GM18867 (cell line): Measurements from ENCODE around the gene FOXM1.

Experiments
- ATAC-seq: cut with Tn5 transposase; IDR thresholded peaks from one replicate; pipeline ENCODE4 v1.9.1; 2021; ENCODE audit warnings: mild to moderate bottlenecking, moderate library complexity; ENCODE audit not compliant: unreplicated experiment

FOXM1 gene

DNA sequence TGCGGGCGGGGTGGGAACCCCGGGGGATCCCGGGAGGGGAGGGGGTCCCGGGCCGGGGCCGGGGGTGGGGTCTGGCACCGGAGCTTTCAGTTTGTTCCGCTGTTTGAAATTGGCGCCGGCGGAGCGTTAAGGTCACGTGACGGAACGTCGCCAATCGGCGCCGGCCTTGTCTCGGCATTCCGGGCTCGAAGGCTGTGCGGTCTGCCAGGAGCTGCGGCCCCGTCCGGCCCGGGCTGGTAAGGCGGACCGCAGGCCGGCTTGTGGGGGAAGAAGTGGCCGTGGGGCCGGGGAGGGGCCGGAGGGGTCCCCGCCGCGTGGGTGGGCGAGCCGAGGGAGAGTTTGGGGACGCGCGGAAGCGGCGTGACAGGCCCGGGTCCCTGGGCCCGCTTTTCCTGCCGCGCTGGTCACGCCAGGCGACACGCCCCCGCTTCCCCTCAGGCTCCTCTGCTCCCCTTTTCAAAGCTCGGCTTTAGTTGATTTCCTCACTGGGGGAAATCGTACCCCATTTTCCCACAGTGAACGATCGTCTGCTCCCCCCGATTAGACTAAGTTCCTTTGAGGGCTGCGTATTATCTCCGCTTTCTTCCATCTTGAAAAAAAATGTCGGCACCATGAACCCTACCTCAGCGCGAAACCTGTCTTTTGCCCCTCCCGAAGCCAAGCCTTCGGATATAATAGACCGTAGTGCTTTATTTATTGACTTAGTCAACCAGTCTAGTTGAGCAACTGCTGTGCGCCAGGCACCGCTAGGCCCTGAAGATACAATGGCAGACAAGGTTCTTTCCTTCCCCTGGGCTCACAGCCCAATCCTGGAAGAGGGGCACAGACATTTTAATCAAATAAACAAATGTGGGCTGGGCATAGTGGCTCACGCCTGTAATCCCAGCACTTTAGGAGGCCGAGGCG, at the start of gene FOXM1, which contains the start of gene RHNO1:
Gene FOXM1 (minus strand): TSS at position 128 of the 906 bp plus-strand sequence. CDS start 2,696 bp downstream, outside the sequence.
Gene RHNO1 (plus strand): TSS at position 177 of the 906 bp plus-strand sequence. CDS start 8,144 bp downstream, outside the sequence.
- peak; percentile 73 for ATAC-seq

DNA sequence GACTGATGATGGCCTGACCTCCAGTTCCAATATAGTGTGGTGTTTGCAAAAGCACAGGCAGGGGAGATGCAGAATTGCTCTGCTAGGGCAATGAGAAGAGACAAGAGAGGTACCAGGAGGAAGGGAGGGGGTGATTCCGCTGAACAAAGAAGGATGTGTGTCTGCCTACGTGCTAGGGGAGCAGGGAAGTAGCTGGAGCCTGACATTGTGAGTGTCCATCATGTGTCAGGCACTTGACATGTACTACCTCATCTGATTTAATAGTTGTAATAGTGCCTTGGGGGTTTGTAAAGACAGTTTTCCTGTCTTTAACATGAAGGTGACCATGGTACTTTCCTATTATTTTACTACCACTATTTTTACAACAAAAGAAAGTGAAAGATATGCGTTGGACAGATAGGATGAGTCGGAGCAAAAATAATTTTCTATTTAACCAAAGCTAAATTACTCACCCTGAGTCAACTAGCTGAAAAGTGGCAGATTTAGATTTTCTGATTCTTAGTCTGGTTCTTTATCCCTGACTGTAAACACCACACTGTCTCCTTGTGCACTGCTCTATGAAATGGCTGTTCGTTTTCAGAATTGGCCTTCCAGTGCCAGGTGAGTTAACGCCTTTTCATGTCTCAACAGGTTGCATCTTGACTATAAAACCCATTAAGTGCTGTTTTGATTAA, 48.5 kb upstream of the FOXM1 start:
- ATAC-seq = no peak

DNA sequence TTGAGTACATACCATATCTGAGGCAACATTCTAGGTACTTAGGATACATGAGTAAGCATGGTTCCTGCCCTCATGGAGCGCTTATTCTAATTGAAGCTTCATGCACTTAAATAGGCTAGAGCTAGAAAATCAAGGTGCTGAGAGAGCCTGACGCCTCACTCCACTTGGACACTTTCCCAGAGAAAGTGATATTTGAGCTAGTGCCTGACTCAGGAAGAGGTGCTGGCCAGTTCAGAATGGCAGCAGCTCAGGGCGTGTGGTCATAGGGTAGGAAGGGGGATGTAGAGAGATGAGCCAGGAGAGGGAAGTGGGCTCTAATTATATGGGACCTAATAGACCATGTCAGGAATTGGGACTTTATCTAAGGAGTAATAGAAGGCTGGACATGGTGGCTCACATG, 47.0 kb upstream of the FOXM1 start:
- ATAC-seq = no peak

DNA sequence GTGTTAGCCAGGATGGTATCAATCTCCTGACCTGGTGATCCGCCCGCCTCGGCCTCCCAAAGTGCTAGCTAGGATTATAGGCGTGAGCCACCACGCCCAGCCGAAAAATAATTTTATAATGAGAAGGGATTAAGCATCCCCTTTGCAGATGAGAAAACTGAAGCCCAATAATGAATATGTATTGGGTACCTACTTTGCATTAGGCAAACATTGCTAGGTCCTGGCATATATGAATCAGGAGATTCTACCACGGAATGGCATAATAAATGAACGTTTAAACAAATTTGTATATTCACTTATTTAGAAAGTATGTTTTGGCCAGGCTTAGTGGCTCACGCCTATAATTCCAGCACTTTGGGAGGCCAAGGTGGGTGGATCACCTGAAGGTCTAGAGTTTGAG, 46.1 kb upstream of the FOXM1 start:
- ATAC-seq = no peak

DNA sequence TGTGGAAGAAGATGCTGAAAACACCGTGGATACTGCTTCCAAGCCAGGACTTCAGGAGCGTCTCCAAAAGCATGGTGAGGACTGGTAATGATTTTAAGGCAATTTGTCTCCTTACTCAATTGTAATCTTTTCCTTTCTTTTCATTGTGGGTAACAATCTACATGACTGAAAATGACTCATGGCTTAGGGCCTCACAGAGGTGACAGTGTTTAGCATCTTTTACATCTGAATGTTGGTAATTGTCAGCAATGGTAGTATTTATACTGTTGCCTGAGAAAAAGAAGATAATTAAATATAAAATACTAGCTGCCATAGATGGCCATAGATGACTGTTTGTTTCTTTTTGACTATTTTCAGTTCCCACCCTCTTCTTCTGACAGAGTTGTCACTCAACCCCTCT, 45.4 kb upstream of the FOXM1 start:
- no peak for ATAC-seq

GRCh38 chr12:2919249-2919648, 42.3 kb upstream of the FOXM1 start:
- no peak for ATAC-seq

GRCh38 chr12:2912216-2912575, 35.2 kb upstream of the FOXM1 start:
- no peak for ATAC-seq

GRCh38 chr12:2904260-2904659, 27.3 kb upstream of the FOXM1 start:
- no peak for ATAC-seq

- no peak for ATAC-seq
These were observed 25.4 kb upstream of the FOXM1 start for GRCh38 chr12:2902272-2902880.

DNA sequence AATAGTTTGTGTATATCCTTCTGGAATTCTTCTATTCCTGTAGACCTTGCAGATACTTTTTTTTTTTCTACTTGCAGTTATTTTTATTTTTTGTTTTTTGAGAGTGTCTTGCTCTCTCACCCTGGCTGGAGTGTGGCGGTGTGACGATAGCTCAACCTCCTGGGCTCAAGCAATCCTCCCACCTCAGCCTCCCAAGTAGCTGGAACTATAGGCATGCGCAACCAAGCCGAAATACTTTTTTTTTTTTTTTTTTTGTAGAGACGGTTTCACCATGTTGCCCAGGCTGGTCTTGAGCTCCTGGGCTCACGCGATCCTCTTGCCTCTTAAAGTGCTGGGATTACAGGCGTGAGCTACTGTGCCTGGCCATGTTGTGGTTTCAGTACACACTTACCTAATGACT, 23.7 kb upstream of the FOXM1 start:
- no peak for ATAC-seq

DNA sequence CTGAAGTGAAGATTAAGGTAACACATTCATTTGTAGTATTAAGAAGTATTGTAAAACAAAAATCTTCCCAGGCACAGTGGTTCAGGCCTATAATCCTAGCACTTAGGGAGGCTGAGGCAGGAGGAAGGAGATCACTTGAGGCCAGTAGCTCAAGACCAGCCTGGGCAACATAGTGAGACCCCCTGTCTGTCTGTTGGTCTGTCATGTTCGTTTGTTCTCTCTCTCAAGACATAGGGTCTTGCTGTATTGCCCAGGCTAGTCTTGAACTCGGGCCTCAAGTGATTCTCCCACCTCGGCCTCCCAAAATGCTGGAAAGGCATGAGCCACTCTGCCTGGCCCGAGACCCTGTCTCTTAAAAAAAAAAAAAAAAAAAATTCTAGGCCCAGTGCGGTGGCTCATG, 20.4 kb upstream of the FOXM1 start:
- ATAC-seq = no peak

DNA sequence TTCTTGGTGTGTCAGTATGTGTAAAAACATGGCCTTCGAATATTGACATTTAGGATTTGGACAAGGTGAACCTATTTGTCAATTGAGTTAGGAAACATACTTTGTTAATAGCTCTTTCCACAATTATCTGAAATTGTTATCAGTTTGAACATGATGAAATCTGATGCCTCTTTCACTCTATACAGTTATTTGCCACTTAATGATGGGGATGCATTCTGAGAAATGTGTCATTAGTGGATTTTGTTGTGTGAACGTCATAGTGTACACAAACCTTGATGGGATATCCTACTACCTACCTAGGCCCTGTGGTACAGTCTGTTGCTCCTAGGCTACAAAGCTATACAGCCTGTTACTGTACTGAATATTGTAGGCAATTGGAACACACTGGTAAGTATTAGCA, 18.5 kb upstream of the FOXM1 start:
- no peak for ATAC-seq

- no peak for ATAC-seq
These were observed 18.1 kb upstream of the FOXM1 start for GRCh38 chr12:2895051-2895451.

- no peak for ATAC-seq
These were observed 16.0 kb upstream of the FOXM1 start for GRCh38 chr12:2893007-2893406.

DNA sequence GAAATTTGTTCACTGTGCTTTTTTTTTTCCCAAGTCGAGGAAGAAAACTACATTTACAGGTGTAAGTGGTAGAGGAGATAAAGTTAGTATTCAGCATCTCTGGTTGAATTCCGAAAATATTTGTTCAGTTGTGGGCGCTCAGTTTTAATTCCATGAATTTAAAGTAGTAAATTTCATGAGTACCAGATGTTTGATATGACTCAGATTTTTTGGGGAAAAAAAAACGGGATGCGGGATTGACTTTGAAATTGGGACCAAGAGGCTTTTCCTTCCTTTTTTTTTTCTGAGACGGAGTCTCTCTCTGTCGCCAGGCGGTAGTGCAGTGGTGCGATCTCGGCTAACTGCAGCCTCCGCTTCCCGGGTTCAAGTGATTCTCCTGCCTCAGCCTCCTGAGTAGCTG, 15.3 kb upstream of the FOXM1 start:
- ATAC-seq = no peak

DNA sequence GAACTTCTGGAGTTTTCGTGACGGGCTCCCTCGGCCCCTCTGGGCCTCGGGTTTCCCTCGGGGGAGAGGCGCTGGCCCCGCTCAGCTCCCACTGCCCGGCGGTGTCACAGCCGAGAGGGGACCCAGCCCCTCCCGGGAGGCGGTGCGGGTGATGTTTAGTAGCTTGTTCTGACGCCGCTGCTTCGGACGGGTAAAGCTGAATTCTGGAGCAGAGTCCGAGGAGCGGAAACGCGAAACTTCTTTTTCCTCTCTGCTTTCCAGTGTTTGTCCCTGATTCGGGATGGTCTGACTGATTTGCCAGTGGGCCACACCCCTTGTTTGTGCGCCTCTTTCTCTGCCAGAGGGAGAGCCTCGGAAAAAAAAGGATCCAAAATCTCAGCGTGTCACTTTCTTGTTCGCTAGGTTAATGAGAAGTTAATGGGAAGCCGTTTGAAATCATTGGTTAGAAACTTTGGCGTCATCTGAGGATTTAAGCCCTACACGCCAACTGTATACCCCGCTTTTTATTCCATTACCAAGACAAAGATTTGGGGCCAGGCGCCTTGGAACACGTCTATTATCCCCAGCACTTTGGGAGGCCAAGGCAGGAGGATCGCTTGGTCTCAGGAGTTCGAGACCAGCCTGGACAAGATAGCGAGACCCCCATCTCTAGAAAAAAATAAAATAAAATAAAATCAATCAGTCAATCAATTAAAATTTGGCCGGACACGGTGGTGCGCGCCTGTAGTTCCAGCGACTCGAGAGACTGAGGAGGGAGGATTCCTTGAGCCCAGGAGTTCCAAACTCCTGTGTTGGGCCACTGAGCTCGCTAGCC, 14.5 kb upstream of the FOXM1 start:
- ATAC-seq = peak; percentile 12

DNA sequence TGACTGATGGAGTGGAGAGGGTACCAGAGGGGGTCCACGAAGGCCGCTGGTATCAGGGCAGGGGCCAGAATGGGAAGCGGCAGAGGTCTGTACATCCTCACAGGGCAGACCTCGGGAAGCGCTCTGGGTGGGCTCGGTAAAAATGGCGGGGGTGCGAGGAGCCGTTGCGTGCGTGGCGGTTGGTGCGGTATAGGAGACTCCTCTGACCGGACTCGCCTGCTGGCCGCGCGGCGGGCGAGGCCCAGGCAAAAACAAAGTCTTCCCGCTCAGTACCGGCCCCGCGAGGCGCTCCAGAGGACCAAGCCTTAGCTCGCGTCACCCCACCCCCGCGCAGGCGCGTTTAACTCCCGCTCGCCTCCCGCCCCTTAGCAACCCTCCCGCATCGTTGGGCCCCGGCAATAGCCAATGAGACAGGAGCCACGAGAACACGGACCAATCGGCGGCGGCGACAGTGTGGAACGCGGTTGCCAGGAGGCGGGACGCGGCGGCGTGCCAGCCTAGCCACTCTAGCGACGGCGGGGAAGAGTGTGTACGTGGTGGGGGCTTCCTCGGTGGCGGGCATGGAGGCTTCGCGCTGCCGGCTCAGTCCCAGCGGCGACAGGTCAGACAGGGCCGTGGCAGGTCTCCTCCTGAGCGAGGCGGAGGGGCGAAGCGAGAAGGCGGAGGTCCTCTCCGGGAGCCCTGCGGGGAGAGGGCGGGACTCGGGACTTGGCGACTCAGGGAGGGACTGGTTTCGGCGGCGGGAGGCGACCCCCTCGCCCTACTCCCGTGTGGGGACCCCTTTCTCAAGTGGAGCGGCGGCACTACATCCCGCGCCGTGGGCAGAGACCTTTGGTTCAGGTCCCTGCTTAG, 13.6 kb upstream of the FOXM1 start, which contains the start of gene TULP3:
Gene TULP3 (plus strand): TSS at position 504 of the 852 bp plus-strand sequence. CDS start 57 bp downstream, at position 561.
- peak; percentile 97 for ATAC-seq

GRCh38 chr12:2890001-2890387, 13.0 kb upstream of the FOXM1 start:
- no peak for ATAC-seq

DNA sequence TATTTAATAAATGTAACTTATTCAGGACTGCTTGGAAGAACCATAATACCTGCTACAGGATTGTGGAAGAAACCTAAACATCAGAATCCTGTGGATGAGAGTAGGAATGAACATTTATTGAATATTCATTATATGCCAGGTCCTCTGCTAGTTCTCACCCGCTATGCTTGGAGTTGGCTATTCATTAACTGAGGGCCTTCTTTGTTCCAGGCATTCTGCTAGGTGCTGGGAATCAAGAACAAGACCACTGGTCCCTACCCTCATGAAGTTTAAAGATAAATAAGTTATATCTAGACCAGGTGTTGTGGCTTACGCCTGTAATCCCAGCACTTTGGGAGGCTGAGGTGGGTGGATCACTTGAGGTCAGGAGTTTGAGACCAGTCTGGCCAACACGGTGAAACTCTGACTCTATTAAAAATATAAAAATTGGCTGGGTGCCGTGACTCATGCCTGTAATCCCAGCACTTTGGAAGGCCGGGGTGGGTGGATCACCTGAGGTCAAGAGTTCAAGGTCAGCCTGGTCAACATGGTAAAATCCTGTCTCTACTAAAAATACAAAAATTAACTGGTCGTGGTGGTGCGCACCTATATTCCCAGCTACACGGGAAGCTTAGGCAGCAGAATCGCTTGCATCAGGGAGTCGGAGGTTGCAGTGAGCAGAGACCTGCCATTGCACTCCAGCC, 9.9 kb upstream of the FOXM1 start:
- ATAC-seq = no peak
